ENCODE measurements around the gene DTX4. TPM values are rescaled to one million over a fixed set of nuclear protein-coding genes. Genes with fewer than 3 reads are reported as not detected.
A peak's percentile ranks its signal among the peaks of the same experiment; 100 is the strongest.

Gene DTX4
- polyA plus RNA-seq, 1 donor: 19.4 TPM

- no peak for DNase-seq
Measured at GRCh38 chr11:59192446-59193020, 20.6 kb downstream of the DTX4 start.

DNA sequence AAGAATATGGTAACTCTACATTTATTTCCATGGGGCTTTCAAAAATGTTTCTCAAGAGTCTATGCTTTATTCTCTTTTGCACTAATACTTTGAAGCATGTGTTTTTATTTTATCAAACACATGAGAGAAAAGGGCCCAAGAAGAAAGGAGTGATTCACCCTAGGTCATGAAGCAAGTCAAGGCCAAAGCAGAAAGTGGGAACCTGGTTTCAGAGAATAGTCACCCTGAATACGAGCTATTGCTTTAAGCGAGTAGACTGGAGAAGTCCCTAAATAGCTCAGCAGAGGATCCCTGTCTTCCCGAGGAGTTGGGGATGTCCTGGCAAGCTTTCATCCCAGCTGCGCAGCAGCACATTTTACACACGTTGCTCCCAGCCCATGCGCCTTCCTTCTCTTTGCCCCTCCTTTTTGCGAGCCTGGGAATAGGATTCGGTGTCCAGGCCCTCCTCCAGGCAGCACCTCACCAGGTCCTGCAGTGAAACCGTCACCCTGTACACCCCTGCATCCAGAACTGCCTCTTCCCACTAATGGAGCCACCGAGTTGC, 21.7 kb downstream of the DTX4 start:
- peak; percentile 61 for DNase-seq

- no peak for DNase-seq
Measured at GRCh38 chr11:59195586-59195985, 23.7 kb downstream of the DTX4 start.

DNA sequence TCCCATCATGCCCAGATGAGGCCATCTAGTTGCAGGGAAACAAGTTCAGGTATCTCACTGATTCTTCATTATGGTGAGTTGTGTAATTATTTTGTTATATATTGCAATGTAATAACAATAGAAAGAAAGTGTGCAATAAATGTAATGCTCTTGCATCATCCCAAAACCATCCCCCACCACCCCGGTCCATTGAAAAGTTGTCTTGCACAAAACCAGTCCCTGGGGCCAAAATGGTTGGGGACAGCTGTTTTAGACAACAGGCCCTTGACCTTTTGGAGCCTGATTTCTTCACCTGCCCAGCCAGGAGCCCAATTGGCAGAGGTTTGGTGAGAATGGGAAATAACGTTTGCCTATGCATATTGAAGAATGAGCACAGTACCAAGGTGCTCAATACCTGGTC, 24.8 kb downstream of the DTX4 start:
- DNase-seq: no peak

GRCh38 chr11:59197991-59198390, 26.1 kb downstream of the DTX4 start:
- peak; percentile 60 for DNase-seq

DNA sequence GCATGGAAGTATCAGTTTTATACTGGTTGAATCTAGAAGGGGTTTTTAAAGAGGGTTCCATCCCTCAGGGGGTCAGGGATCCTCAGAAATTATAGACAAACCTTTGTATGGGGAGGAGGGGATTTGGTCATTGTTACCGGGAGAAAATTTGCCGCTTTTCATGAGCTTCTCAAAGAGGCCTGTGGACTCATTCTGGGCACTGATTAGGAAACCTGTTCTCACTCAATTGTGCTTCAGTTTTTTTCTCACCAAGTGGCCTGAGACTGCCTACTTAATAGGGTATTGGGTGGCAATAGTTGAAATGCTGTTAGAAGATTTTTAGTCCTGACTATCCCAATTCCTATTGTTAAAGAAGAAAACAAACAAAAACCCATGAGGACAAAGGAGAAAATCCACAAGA, 26.8 kb downstream of the DTX4 start:
- no peak for DNase-seq

GRCh38 chr11:59199546-59200422, 27.9 kb downstream of the DTX4 start:
- no peak for DNase-seq

GRCh38 chr11:59200423-59200746, 28.5 kb downstream of the DTX4 start:
- DNase-seq: no peak

DNA sequence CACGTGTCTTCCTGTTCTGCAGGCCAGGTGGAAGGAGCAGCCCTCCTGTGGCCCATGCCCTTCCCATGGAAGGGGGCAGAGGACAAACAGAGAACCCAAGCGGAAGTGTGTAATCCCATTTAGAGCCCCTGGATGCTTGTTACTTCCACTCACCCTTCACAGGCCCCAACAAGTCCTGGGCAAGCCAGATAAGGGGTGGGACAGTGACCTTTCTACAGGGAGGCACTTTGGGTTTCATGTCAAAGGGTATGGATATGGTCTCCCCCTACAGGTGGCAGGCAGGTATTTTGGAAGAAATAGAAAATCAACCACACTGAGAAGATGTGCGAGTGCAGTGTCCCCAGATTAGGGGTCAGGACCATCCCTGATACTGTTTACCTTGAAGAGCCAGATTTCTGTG, 29.4 kb downstream of the DTX4 start:
- DNase-seq: no peak

GRCh38 chr11:59204746-59205145, 32.8 kb downstream of the DTX4 start:
- DNase-seq: no peak

DNA sequence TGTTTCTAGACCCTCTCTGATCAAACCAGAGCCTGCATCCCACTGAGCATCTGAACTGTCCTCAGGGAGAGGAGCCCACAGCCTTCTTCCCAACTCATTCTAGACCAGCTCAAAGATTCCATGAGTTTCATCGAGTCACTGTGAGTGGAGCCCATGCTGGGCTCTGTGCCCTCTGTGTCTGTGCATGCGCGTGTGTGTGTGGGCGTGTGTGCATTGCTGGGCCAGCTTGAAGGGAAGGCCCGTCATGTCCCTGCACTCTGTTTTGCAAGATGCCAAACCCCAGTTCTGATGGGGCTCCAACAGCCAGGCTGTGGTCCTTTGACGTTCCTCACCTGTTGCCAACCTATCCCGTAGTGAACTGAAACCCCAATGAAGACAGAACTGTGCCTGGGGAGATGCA, 33.7 kb downstream of the DTX4 start:
- no peak for DNase-seq

DNA sequence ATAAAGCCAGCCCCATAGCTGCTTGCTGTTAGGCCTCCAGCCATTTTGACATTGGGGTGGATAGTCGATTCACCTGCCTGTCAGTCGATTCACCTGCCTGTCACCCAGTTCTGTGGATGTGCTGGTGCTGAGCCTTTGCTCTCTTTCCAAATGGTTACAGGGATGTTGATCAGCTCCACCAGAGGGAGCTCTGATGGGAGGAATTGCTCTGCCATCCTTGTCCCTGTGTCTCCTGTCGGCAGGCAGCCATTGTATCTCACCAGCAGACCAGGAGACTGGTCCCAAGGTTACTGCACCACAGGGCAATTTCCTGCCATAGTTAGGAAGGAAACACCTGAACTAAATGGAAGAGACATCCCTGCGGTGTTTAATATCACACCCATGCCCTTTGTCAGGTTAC, 34.7 kb downstream of the DTX4 start:
- no peak for DNase-seq

- no peak for DNase-seq
Measured at GRCh38 chr11:59207988-59208451, 36.1 kb downstream of the DTX4 start.

GRCh38 chr11:59208956-59209355, 37.0 kb downstream of the DTX4 start:
- DNase-seq: no peak

- no peak for DNase-seq
Measured at GRCh38 chr11:59212222-59212621, 40.3 kb downstream of the DTX4 start.

- no peak for DNase-seq
Measured at GRCh38 chr11:59212744-59213631, 41.1 kb downstream of the DTX4 start, which contains the start of gene MPEG1. Gene MPEG1, minus strand, starts transcription at chr11:59212927. Its CDS starts 62 bp downstream, at chr11:59212865.

- no peak for DNase-seq
Measured at GRCh38 chr11:59214141-59214893, 42.4 kb downstream of the DTX4 start.

GRCh38 chr11:59216641-59217564, 45.0 kb downstream of the DTX4 start:
- DNase-seq: peak; percentile 57

- no peak for DNase-seq
Measured at GRCh38 chr11:59218319-59218718, 46.4 kb downstream of the DTX4 start.

DNA sequence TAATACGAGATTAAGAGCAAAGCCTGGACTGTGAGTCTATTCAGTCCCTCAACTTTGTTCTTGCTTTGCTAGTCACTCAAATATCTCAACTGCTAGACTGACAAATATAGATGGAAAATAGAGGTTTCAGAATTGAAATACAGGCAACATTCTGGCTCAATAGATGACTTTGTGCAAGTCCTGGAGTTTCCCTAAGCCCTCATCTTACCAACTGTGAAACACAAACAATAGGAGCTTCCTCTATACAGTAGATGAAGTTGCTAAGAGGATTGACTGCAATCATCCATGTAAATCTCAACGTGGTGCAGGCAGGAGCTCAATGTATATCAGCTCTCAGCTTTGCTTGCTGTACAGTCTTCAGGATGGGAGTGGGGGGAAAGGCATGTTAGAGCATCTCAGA, 47.0 kb downstream of the DTX4 start:
- no peak for DNase-seq

DNA sequence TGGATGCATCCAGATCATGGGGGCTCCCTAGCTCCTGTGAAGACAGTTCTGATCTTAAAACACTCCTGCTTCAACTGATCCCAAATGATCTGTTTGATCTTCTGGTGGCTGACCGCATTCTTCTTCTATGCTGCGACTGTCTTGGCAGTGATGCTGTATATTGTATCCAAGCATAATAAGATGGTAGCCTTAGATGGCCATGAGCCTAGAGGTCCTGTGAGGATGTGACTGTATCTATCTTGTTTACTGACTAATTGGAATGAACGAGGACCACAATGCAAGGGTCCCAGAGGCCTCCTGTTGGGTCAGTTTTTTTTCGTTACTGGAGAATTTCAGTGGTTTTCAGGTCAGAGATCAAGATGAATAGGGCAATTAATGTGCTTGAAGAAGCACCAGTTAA, 47.9 kb downstream of the DTX4 start:
- no peak for DNase-seq

All from hindlimb muscle (tissue), 1 donor.